HepG2 (cell line): Measurements from ENCODE around the gene TRIM8. TPM values are rescaled to one million over a fixed set of nuclear protein-coding genes. Genes with fewer than 3 reads are reported as not detected.

Experiments used
- ARID5B ChIP-seq: IDR thresholded peaks from 2 replicates; pipeline ENCODE4 v1.4.0; 2020; ENCODE audit warnings: mild to moderate bottlenecking, missing genetic modification reagents
- ELK4 ChIP-seq: sonication (generic); formaldehyde crosslinking; IDR thresholded peaks from 2 replicates; pipeline ENCODE4 v1.9.0; 2021; ENCODE audit warnings: missing genetic modification reagents, borderline replicate concordance
- FOXK1 ChIP-seq: sonication (generic); formaldehyde crosslinking; IDR thresholded peaks from 2 replicates; pipeline ENCODE4 v1.4.0; 2020; ENCODE audit warnings: low read depth, missing genetic modification reagents, borderline replicate concordance
- HDAC1 ChIP-seq: sonication (generic); formaldehyde crosslinking; IDR thresholded peaks from 2 replicates; pipeline ENCODE4 v1.5.1; 2020; ENCODE audit warnings: mild to moderate bottlenecking, missing genetic modification reagents
- HNRNPL ChIP-seq: fragments of 200-400 bp; formaldehyde crosslinking; IDR thresholded peaks from 2 replicates; pipeline ENCODE4 v1.6.1; 2017; ENCODE audit warnings: mild to moderate bottlenecking, low read depth, low read length
- MAF1 ChIP-seq: sonication (generic); formaldehyde crosslinking; IDR thresholded peaks from 2 replicates; pipeline ENCODE4 v1.5.0; 2020; ENCODE audit warnings: missing genetic modification reagents, borderline replicate concordance
- MTA1 ChIP-seq: sonication (generic); formaldehyde crosslinking; IDR thresholded peaks from 2 replicates; pipeline ENCODE4 v1.4.0; 2020; ENCODE audit warnings: missing genetic modification reagents, mild to moderate bottlenecking, borderline replicate concordance
- PCBP1 ChIP-seq: fragments of 200-400 bp; formaldehyde crosslinking; IDR thresholded peaks from 2 replicates; pipeline ENCODE4 v1.6.1; 2017; ENCODE audit warnings: mild to moderate bottlenecking, low read depth, low read length, borderline replicate concordance
- SALL1 ChIP-seq: sonication (generic); formaldehyde crosslinking; IDR thresholded peaks from 2 replicates; pipeline ENCODE4 v1.8.0; 2022; ENCODE audit warnings: mild to moderate bottlenecking, missing genetic modification reagents
- ZNF646 ChIP-seq: sonication (generic); formaldehyde crosslinking; IDR thresholded peaks from 2 replicates; pipeline ENCODE4 v1.9.0; 2021; ENCODE audit warnings: mild to moderate bottlenecking, missing genetic modification reagents
- polyA plus RNA-seq, 8 experiments: library from polyadenylated mRNA; depleted of rRNA in 3 of 8; stranded (reverse) in 7 of 8; unstranded in 1 of 8; fragments of >200 nt; fragmentation: Illumina TruSeq in 4 of 8; extraction: Trizol in 4 of 8; gene quantifications; 2 replicates each; pipeline versions ENCODE4 v1.2.1 to v1.2.3, GENCODE V29; 2011 to 2016; ENCODE audit warnings: low read depth in 4 of 8, missing spikeins in 1 of 8, mixed read lengths in 1 of 8; ENCODE audit not compliant: insufficient read depth in 1 of 8
- total RNA-seq, 5 experiments: library from RNA; depleted of rRNA; stranded (reverse); fragments of >200 nt; fragmentation: Illumina TruSeq; extraction: Trizol; gene quantifications; 2 replicates each; pipeline ENCODE4 v1.2.3, GENCODE V29; 2016; ENCODE audit warnings: low read depth in 1 of 5
- TF ChIP-seq, protein P1 (sequence below): sonication (generic); formaldehyde crosslinking; IDR thresholded peaks from 2 replicates; pipeline ENCODE4 v1.8.0; 2022; ENCODE audit warnings: low read depth, missing genetic modification reagents
- TF ChIP-seq, protein P2 (sequence below): sonication (generic); formaldehyde crosslinking; IDR thresholded peaks from 2 replicates; pipeline ENCODE4 v1.5.0; 2020; ENCODE audit warnings: mild to moderate bottlenecking, missing genetic modification reagents

TRIM8 gene
- total and polyA plus RNA-seq, 2 of the 13 experiments (the other 11 are each of a cell fraction or from before 2014, with no cell fraction given), result 38.9 to 66.5 TPM

DNA sequence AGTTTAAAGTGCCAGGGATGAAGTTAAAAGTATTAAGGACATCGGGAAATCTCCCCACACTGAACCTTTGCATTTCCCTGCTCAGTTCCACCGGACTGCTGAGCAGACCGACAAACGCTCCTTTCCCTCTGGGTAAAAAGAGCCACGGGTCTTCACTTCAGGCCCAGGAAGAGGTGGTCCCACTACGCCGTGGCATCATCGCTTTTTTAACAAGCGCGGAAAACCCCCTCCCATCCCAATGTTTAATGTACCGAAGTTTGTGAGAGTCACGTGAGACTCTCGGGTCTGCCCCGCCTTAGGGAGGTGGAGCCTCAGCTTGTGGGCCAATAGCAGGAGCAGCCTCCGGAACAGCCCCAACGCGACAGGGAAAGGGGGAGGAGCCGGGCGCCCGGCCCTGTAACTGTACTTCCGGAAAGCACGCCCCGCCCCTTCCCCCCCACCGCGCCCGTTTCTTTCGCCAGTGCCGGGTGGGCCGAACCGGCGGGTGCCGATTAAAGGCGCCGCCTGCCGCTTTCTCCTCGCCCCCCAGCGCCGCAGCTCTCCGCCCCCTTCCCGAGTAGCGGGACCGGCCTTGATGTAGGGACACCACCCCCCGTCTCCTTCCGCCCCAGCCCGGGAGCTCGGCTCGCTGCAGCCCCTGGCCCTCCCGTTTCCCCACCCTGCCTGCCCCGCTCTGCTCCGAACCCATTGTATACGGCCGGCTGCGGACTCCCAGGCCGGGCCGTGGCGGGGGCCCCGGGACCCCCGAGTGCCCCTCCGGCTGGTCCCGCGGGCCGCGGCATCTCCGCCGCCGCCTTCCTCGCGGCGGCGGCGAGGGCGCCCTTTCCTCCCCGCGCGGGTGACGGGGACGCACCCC, 2.2 kb upstream of the TRIM8 start (continued):
- TF ChIP-seq HDAC1 (CRISPR knock-in tag) (peak; percentile 29; the same call in 1 of the 2 replicates), MTA1 (CRISPR knock-in tag) (peak; percentile 80; the same call in 1 of the 2 replicates), ARID5B (CRISPR knock-in tag) (peak; percentile 42; the same call in 1 of the 2 replicates), PCBP1 (0 out of 2 replicates have a peak, but pooled peaks have one; percentile 33), MAF1 (no peak), ZNF646 (CRISPR knock-in tag) (no peak), ELK4 (no peak), FOXK1 (CRISPR knock-in tag) (peak; percentile 54; the same call in 1 of the 2 replicates), HNRNPL (peak; percentile 70; the same call in 1 of the 2 replicates), SALL1 (CRISPR knock-in tag) (peak; percentile 54; the same call in 1 of the 2 replicates)
- TF ChIP-seq, protein P1, sequence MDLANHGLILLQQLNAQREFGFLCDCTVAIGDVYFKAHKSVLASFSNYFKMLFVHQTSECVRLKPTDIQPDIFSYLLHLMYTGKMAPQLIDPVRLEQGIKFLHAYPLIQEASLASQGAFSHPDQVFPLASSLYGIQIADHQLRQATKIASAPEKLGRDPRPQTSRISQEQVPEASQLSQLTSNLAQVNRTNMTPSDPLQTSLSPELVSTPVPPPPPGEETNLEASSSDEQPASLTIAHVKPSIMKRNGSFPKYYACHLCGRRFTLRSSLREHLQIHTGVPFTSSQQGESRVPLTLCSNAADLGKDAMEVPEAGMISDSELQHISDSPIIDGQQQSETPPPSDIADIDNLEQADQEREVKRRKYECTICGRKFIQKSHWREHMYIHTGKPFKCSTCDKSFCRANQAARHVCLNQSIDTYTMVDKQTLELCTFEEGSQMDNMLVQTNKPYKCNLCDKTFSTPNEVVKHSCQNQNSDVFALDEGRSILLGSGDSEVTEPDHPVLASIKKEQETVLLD, result peak; percentile 97
- TF ChIP-seq, protein P2, sequence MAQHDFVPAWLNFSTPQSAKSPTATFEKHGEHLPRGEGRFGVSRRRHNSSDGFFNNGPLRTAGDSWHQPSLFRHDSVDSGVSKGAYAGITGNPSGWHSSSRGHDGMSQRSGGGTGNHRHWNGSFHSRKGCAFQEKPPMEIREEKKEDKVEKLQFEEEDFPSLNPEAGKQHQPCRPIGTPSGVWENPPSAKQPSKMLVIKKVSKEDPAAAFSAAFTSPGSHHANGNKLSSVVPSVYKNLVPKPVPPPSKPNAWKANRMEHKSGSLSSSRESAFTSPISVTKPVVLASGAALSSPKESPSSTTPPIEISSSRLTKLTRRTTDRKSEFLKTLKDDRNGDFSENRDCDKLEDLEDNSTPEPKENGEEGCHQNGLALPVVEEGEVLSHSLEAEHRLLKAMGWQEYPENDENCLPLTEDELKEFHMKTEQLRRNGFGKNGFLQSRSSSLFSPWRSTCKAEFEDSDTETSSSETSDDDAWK, result no peak
